ENCODE results near the gene CRTAP.
"Not testable (repeated sequence)": the region's sequence is repeated elsewhere in the genome, so short reads cannot be mapped to it uniquely, and the experiment has no call there.

Gene CRTAP

GRCh38 chr3:33113772-33114621 is at the start of gene CRTAP:
TSS of gene CRTAP (plus strand) at chr3:33114014. CDS start at chr3:33114078, 64 bp downstream.
- peak; percentile 70 to 87 (median 76) for DNase-seq (ENCODE audit: low read depth in 2 of 3, low spot score in 2 of 3)

GRCh38 chr3:33064929-33065328 is 48.9 kb upstream of the CRTAP start:
- no peak for DNase-seq (ENCODE audit: low read depth in 2 of 3, low spot score in 2 of 3)

GRCh38 chr3:33067484-33067883 is 46.3 kb upstream of the CRTAP start:
- DNase-seq (ENCODE audit: low read depth in 2 of 3, low spot score in 2 of 3): no peak

GRCh38 chr3:33069862-33070261 is 44.0 kb upstream of the CRTAP start:
- DNase-seq (ENCODE audit: low read depth in 2 of 3, low spot score in 2 of 3): not testable (repeated sequence)

GRCh38 chr3:33071181-33071580 is 42.6 kb upstream of the CRTAP start:
- DNase-seq (ENCODE audit: low read depth in 2 of 3, low spot score in 2 of 3): no peak

- no peak for DNase-seq (ENCODE audit: low read depth in 2 of 3, low spot score in 2 of 3)
Observed at GRCh38 chr3:33071946-33072345, 41.9 kb upstream of the CRTAP start.

GRCh38 chr3:33074217-33075067 is 39.4 kb upstream of the CRTAP start:
- peak in 1 of 3 experiments; percentile 31 for DNase-seq (ENCODE audit: low read depth in 2 of 3, low spot score in 2 of 3)

GRCh38 chr3:33075995-33076394 is 37.8 kb upstream of the CRTAP start:
- no peak for DNase-seq (ENCODE audit: low read depth in 2 of 3, low spot score in 2 of 3)

GRCh38 chr3:33076952-33077351 is 36.9 kb upstream of the CRTAP start:
- no peak for DNase-seq (ENCODE audit: low read depth in 2 of 3, low spot score in 2 of 3)

GRCh38 chr3:33077976-33078375 is 35.8 kb upstream of the CRTAP start:
- DNase-seq (ENCODE audit: low read depth in 2 of 3, low spot score in 2 of 3): no peak

- DNase-seq (ENCODE audit: low read depth in 2 of 3, low spot score in 2 of 3): not testable (repeated sequence)
Observed at GRCh38 chr3:33079813-33080212, 34.0 kb upstream of the CRTAP start.

- DNase-seq (ENCODE audit: low read depth in 2 of 3, low spot score in 2 of 3): no peak
Observed at GRCh38 chr3:33081812-33082211, 32.0 kb upstream of the CRTAP start.

- no peak for DNase-seq (ENCODE audit: low read depth in 2 of 3, low spot score in 2 of 3)
Observed at GRCh38 chr3:33083958-33084357, 29.9 kb upstream of the CRTAP start.

GRCh38 chr3:33088691-33089090 is 25.1 kb upstream of the CRTAP start:
- no peak for DNase-seq (ENCODE audit: low read depth in 2 of 3, low spot score in 2 of 3)

GRCh38 chr3:33089515-33089914 is 24.3 kb upstream of the CRTAP start:
- no peak for DNase-seq (ENCODE audit: low read depth in 2 of 3, low spot score in 2 of 3)

GRCh38 chr3:33091746-33092145 is 22.1 kb upstream of the CRTAP start:
- DNase-seq (ENCODE audit: low read depth in 2 of 3, low spot score in 2 of 3): no peak

GRCh38 chr3:33092496-33093254 is 21.1 kb upstream of the CRTAP start:
- DNase-seq (ENCODE audit: low read depth in 2 of 3, low spot score in 2 of 3): no peak

- DNase-seq (ENCODE audit: low read depth in 2 of 3, low spot score in 2 of 3): no peak
Observed at GRCh38 chr3:33093847-33094246, 20.0 kb upstream of the CRTAP start.

GRCh38 chr3:33095436-33095835 is 18.4 kb upstream of the CRTAP start:
- DNase-seq (ENCODE audit: low read depth in 2 of 3, low spot score in 2 of 3): no peak

GRCh38 chr3:33096093-33096868 is 17.5 kb upstream of the CRTAP start:
- peak; percentile 18 to 32 (median 27) for DNase-seq (ENCODE audit: low read depth in 2 of 3, low spot score in 2 of 3)

Measured in activated CD8-positive, alpha-beta memory T cell treated with anti-CD3 and anti-CD28 coated beads for 48 hours (primary cell).